Gastroesophageal sphincter (tissue), 4 donors: ENCODE results near the gene CDH4. TPM values are rescaled to one million over a fixed set of nuclear protein-coding genes. Genes with fewer than 3 reads are reported as not detected.

Source experiments
- ATAC-seq: fragments of 150-250 bp; one replicate; pipeline ENCODE4 v1.9.1; 2016; ENCODE audit warnings: mild to moderate bottlenecking, moderate library complexity
- H3K27ac ChIP-seq, 4 donors: fragments of 200-600 bp; sonication (generic) in 3 of 4; 1 replicate in 3 of 4; 2 replicates in 1 of 4; pipeline ENCODE4 v1.5.1; 2016 to 2019
- H3K27me3 ChIP-seq: fragments of 200-600 bp; sonication (generic); one replicate; pipeline ENCODE4 v1.5.1; 2019
- H3K36me3 ChIP-seq, 2 donors: fragments of 200-600 bp; sonication (generic); one replicate each; pipeline ENCODE4 v1.5.1; 2019; ENCODE audit warnings: control low read depth in 1 of 2
- H3K4me1 ChIP-seq, 3 donors: fragments of 200-600 bp; sonication (generic); 1 replicate in 2 of 3; 2 replicates in 1 of 3; pipeline ENCODE4 v1.5.1; 2016 to 2019; ENCODE audit warnings: control low read depth in 2 of 3
- H3K4me3 ChIP-seq, 2 donors: fragments of 200-600 bp; sonication (generic); one replicate each; pipeline ENCODE4 v1.5.1; 2019; ENCODE audit warnings: mild to moderate bottlenecking in 1 of 2, moderate library complexity in 1 of 2
- H3K9me3 ChIP-seq, 3 donors: fragments of 200-600 bp; sonication (generic); one replicate each; pipeline ENCODE4 v1.5.1; 2017 to 2019; ENCODE audit warnings: control low read depth in 2 of 3
- CTCF ChIP-seq, 4 experiments: fragments of 200-600 bp in 2 of 4; fragments of 450-650 bp in 2 of 4; sonication (generic) in 1 of 4; IDR thresholded peaks; one replicate each; pipeline ENCODE4 v1.5.1; 2017 to 2019; ENCODE audit warnings: antibody characterized with exemption in 4 of 4, mild to moderate bottlenecking in 2 of 4, moderate library complexity in 2 of 4
- EP300 ChIP-seq: sonication (generic); formaldehyde crosslinking; IDR thresholded peaks from one replicate; pipeline ENCODE4 v1.6.1; 2017; ENCODE audit warnings: antibody characterized with exemption, mild to moderate bottlenecking
- POLR2A ChIP-seq, 2 donors: fragments of 450-650 bp; IDR thresholded peaks; one replicate each; pipeline ENCODE4 v1.6.1; 2017; ENCODE audit warnings: antibody characterized with exemption in 2 of 2, mild to moderate bottlenecking in 2 of 2, moderate library complexity in 1 of 2
- POLR2AphosphoS5 ChIP-seq: sonication (generic); formaldehyde crosslinking; IDR thresholded peaks from one replicate; pipeline ENCODE4 v1.6.1; 2017; ENCODE audit warnings: antibody characterized with exemption
- WGBS, 2 donors: methylation state at CpG; one replicate each; pipeline ENCODE4 v1.1.5; 2018; ENCODE audit warnings: low coverage in 1 of 2; 5-methylcytosine and 5-hydroxymethylcytosine counted together
- total RNA-seq, 4 donors: library from RNA; depleted of rRNA; stranded (reverse); fragments of >200 nt; gene quantifications; one replicate each; pipeline ENCODE4 v1.1.0, GENCODE V29; 2016

The CDH4 gene
- total RNA-seq, 4 donors from 2014 or later: under 0.01 to 1.5 (median 0.42) TPM; not detected in 1

GRCh38 chr20:61328911-61329558 lies 77.0 kb downstream of the CDH4 start:
- Histone ChIP-seq H3K4me1 (no peaks in the 10 kb centered on the region), H3K36me3 (no peaks in the 10 kb centered on the region), H3K9me3 (no peaks in the 10 kb centered on the region), H3K4me3 (no peak overlapping the region), H3K27ac (no peak overlapping the region), H3K27me3 (peaks cover 38% of the 10 kb centered on the region)
- ATAC-seq: no peak
- WGBS, 2 donors: 69 to 75% methylated on average over 13 to 16 of the region's 17 CpGs
- TF ChIP-seq POLR2AphosphoS5 (no peak), POLR2A (IDR thresholded peaks at IDR 0.05) (no peak)

DNA sequence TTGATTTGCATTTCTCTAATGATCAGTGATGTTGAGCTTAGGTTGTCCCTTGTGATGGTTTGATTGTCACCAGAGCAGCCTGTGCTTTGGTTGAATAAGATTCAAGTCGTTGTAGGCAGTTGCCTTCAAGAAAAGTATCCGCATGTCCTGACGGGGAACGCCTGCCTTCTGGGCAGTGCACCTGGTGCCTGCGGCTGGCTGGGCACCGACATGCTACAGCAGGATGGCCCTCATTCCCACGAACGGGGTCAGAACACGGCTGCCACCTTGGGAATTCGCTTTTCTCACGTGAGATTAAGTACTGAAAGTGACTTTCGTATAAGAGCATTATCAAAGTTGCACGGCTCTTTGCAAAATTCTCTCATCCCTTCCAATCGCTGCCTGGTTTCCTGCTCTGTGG lies 78.4 kb downstream of the CDH4 start:
- WGBS, 2 donors: 71 to 85% methylated on average over 7 to 13 of the region's 14 CpGs
- no peak for ATAC-seq

DNA sequence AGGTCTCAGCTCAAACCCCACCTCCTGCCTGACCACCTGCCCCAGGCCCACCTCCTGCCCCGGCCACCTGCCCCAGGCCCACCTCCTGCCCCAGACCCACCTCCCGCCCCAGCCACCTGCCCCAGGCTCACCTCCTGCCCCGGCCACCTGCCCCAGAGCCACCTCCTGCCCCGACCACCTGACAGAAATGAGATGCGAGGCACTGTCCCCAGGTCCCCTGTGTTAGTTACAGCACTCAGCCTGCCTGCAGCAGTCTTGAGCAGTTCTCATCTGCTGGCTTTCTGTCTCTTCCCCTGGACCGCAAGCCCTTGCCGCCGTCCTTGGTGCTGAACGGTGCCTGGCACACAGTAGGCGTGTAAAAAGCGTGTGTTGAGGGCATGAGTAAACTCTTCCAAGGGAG lies 79.5 kb downstream of the CDH4 start:
- H3K4me3 ChIP-seq: no peak overlapping the region
- H3K27me3 ChIP-seq: peaks cover 30% of the 10 kb centered on the region
- no peaks in the 10 kb centered on the region for H3K9me3 ChIP-seq
- no peaks in the 10 kb centered on the region for H3K36me3 ChIP-seq
- no peak for ATAC-seq
- H3K27ac ChIP-seq: no peak overlapping the region
- no peaks in the 10 kb centered on the region for H3K4me1 ChIP-seq
- TF ChIP-seq POLR2A (IDR thresholded peaks at IDR 0.05): no peak
- TF ChIP-seq CTCF (IDR thresholded peaks at IDR 0.05): no peak
- TF ChIP-seq POLR2AphosphoS5: no peak
- TF ChIP-seq EP300: no peak
- 65% methylated on average over 5 of the region's 11 CpGs; no CpG with 5 or more reads in 1 of the 2 donors for WGBS, 2 donors

More for the DNA sequence above, 78.4 kb downstream of the CDH4 start:
- Histone ChIP-seq H3K4me1 (no peaks in the 10 kb centered on the region), H3K9me3 (no peaks in the 10 kb centered on the region), H3K27me3 (peaks cover 30% of the 10 kb centered on the region), H3K36me3 (no peaks in the 10 kb centered on the region), H3K4me3 (no peak overlapping the region), H3K27ac (no peak overlapping the region)
- no peak for TF ChIP-seq POLR2AphosphoS5
- TF ChIP-seq CTCF (IDR thresholded peaks at IDR 0.05): no peak
- TF ChIP-seq EP300: no peak

DNA sequence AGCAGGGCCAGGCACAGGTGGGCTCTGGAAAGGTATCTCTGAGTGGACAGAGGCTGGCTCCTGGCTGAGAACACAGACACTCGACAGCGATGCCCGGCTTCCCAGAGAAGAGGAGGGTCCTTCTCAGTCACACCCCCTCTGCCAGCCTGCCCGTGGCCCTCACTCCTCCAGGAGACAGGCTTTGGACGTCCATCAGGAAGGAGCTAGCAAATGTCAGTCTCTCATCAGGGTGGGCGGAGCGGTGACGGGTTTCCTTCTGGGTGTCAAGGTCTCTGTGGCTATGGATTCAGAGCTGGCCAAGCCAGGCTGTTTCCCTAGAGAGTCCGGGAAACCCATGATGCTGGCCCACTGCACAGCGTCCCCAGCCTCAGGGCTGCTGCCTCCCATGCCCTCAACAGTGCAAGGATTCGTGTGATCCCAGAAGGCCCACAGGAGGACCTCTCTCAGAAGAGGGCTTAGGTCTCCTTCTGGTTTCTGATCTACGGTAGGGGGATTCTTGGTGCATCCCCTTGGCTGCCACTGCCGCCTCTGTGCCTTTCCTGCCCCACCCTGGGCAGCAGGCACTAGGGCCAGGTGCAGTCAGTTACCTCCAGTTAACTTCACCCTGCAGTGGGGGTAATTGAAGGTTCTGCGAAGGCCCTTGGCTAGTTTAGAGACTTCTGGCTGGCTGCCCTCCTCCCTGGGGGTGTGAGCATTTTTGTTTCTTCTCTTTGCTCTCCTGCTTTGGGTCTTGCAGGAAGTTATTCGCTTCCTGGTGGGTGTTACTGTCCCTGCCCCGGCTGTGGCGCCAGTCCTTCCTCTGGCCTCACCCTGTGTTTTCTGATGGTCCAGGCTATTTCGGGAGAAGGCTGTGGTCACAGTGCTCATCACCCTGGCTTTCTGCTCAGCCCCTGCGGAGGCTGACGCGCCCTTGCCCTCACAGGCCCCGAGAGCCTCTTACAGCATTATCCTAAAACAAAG lies 80.2 kb downstream of the CDH4 start:
- H3K27me3 ChIP-seq: peaks cover 30% of the 10 kb centered on the region
- H3K4me3 ChIP-seq: no peak overlapping the region
- H3K27ac ChIP-seq: no peak overlapping the region
- no peaks in the 10 kb centered on the region for H3K4me1 ChIP-seq
- no peaks in the 10 kb centered on the region for H3K9me3 ChIP-seq
- 63 to 67% methylated on average over 5 to 16 of the region's 22 CpGs for WGBS, 2 donors
- TF ChIP-seq CTCF (IDR thresholded peaks at IDR 0.05) (no peak), POLR2AphosphoS5 (no peak), EP300 (no peak), POLR2A (IDR thresholded peaks at IDR 0.05) (no peak)
- ATAC-seq: no peak
- no peaks in the 10 kb centered on the region for H3K36me3 ChIP-seq

- no peaks in the 10 kb centered on the region for H3K9me3 ChIP-seq
- 20% methylated on average over 1 of the region's 9 CpGs; no CpG with 5 or more reads in 1 of the 2 donors for WGBS, 2 donors
Measured at GRCh38 chr20:61333484-61334108, 81.5 kb downstream of the CDH4 start.

More at GRCh38 chr20:61333484-61334108, 81.5 kb downstream of the CDH4 start:
- Histone ChIP-seq H3K4me1 (no peaks in the 10 kb centered on the region), H3K36me3 (no peaks in the 10 kb centered on the region), H3K27me3 (peaks cover 30% of the 10 kb centered on the region), H3K4me3 (no peak overlapping the region), H3K27ac (no peak overlapping the region)
- TF ChIP-seq EP300 (no peak), CTCF (IDR thresholded peaks at IDR 0.05) (no peak), POLR2A (IDR thresholded peaks at IDR 0.05) (no peak), POLR2AphosphoS5 (no peak)
- no peak for ATAC-seq
